Measurements from ENCODE around the gene SNX25. TPM values are rescaled to one million over a fixed set of nuclear protein-coding genes. Genes with fewer than 3 reads are reported as not detected.

SNX25 gene
- total RNA-seq, 1 donor from 2014 or later: 27.5 TPM

GRCh38 chr4:185287031-185287430, 77.6 kb downstream of the SNX25 start:
- DNase-seq: no peak
- H3K9me3 Mint-ChIP-seq (ENCODE audit: unreplicated experiment): no peaks in the 10 kb centered on the region
- H3K27ac Mint-ChIP-seq (ENCODE audit: unreplicated experiment): no peak overlapping the region
- no peak overlapping the region for H3K4me3 Mint-ChIP-seq (ENCODE audit: unreplicated experiment)
- H3K36me3 Mint-ChIP-seq (ENCODE audit: unreplicated experiment): no peaks in the 10 kb centered on the region
- no peak for TF ChIP-seq CTCF (IDR thresholded peaks at IDR 0.05; ENCODE audit: partially characterized antibody, unreplicated experiment)
- no peaks in the 10 kb centered on the region for H3K4me1 Mint-ChIP-seq (ENCODE audit: low read depth, unreplicated experiment)
- peaks cover 4% of the 10 kb centered on the region for H3K27me3 Mint-ChIP-seq (ENCODE audit: unreplicated experiment)

GRCh38 chr4:185290018-185290607, 80.7 kb downstream of the SNX25 start:
- no peak for TF ChIP-seq CTCF (IDR thresholded peaks at IDR 0.05; ENCODE audit: partially characterized antibody, unreplicated experiment)
- H3K36me3 Mint-ChIP-seq (ENCODE audit: unreplicated experiment): peaks cover 5% of the 10 kb centered on the region
- DNase-seq: no peak
- H3K27ac Mint-ChIP-seq (ENCODE audit: unreplicated experiment): no peak overlapping the region
- H3K4me1 Mint-ChIP-seq (ENCODE audit: low read depth, unreplicated experiment): no peaks in the 10 kb centered on the region
- no peak overlapping the region for H3K4me3 Mint-ChIP-seq (ENCODE audit: unreplicated experiment)
- H3K9me3 Mint-ChIP-seq (ENCODE audit: unreplicated experiment): no peaks in the 10 kb centered on the region
- H3K27me3 Mint-ChIP-seq (ENCODE audit: unreplicated experiment): peaks cover 4% of the 10 kb centered on the region

- Mint-ChIP-seq H3K4me3 (ENCODE audit: unreplicated experiment) (no peak overlapping the region), H3K27me3 (ENCODE audit: unreplicated experiment) (peaks cover 4% of the 10 kb centered on the region), H3K27ac (ENCODE audit: unreplicated experiment) (no peak overlapping the region), H3K9me3 (ENCODE audit: unreplicated experiment) (no peaks in the 10 kb centered on the region), H3K36me3 (ENCODE audit: unreplicated experiment) (peaks cover 5% of the 10 kb centered on the region), H3K4me1 (ENCODE audit: low read depth, unreplicated experiment) (no peaks in the 10 kb centered on the region)
- no peak for DNase-seq
- TF ChIP-seq CTCF (IDR thresholded peaks at IDR 0.05; ENCODE audit: partially characterized antibody, unreplicated experiment): no peak
These were observed 81.3 kb downstream of the SNX25 start for GRCh38 chr4:185290656-185291055.

GRCh38 chr4:185293202-185293601, 83.8 kb downstream of the SNX25 start:
- no peak overlapping the region for H3K27ac Mint-ChIP-seq (ENCODE audit: unreplicated experiment)
- no peak overlapping the region for H3K4me3 Mint-ChIP-seq (ENCODE audit: unreplicated experiment)
- DNase-seq: no peak
- H3K36me3 Mint-ChIP-seq (ENCODE audit: unreplicated experiment): peaks cover 5% of the 10 kb centered on the region
- peaks cover 4% of the 10 kb centered on the region for H3K27me3 Mint-ChIP-seq (ENCODE audit: unreplicated experiment)
- H3K9me3 Mint-ChIP-seq (ENCODE audit: unreplicated experiment): no peaks in the 10 kb centered on the region
- H3K4me1 Mint-ChIP-seq (ENCODE audit: low read depth, unreplicated experiment): no peaks in the 10 kb centered on the region
- no peak for TF ChIP-seq CTCF (IDR thresholded peaks at IDR 0.05; ENCODE audit: partially characterized antibody, unreplicated experiment)

- Mint-ChIP-seq H3K27me3 (ENCODE audit: unreplicated experiment) (no peaks in the 10 kb centered on the region), H3K9me3 (ENCODE audit: unreplicated experiment) (no peaks in the 10 kb centered on the region), H3K4me3 (ENCODE audit: unreplicated experiment) (no peak overlapping the region), H3K36me3 (ENCODE audit: unreplicated experiment) (peaks cover 5% of the 10 kb centered on the region), H3K4me1 (ENCODE audit: low read depth, unreplicated experiment) (no peaks in the 10 kb centered on the region), H3K27ac (ENCODE audit: unreplicated experiment) (no peak overlapping the region)
- DNase-seq: no peak
- no peak for TF ChIP-seq CTCF (IDR thresholded peaks at IDR 0.05; ENCODE audit: partially characterized antibody, unreplicated experiment)
These were observed 87.5 kb downstream of the SNX25 start for GRCh38 chr4:185296665-185297460.

Measured in glutamatergic neuron (in vitro differentiated cells).